ENCODE data around the gene SIK3.
A peak's percentile ranks its signal among the peaks of the same experiment; 100 is the strongest.
"Not testable (repeated sequence)": the region's sequence is repeated elsewhere in the genome, so short reads cannot be mapped to it uniquely, and the experiment has no call there.

Gene SIK3

GRCh38 chr11:117121176-117121575 is 22.9 kb upstream of the SIK3 start:
- Histone ChIP-seq H3K79me2 (ENCODE audit: low read length) (no peaks in the 10 kb centered on the region), H3F3A (ENCODE audit: insufficient read depth, low read length) (no peaks in the 10 kb centered on the region), H3K4me2 (ENCODE audit: low read depth, low read length) (no peak overlapping the region), H3K4me3 (ENCODE audit: low read length) (no peak overlapping the region), H3K9ac (ENCODE audit: low read length) (no peak overlapping the region), H2AFZ (ENCODE audit: low read length) (no peak overlapping the region), H4K20me1 (ENCODE audit: insufficient read depth, low read length) (no peaks in the 10 kb centered on the region), H3K27me3 (replicated peaks; ENCODE audit: insufficient read depth, low read length) (no peaks in the 10 kb centered on the region), H3K27ac (ENCODE audit: low read length) (no peak overlapping the region), H3K9me2 (replicated peaks; ENCODE audit: insufficient read depth, low read length) (no peaks in the 10 kb centered on the region), H3K4me1 (ENCODE audit: low read length) (no peaks in the 10 kb centered on the region), H3K36me3 (replicated peaks; ENCODE audit: insufficient read depth, low read length) (no peaks in the 10 kb centered on the region), H3K9me3 (replicated peaks; ENCODE audit: insufficient read depth, low read length) (no peaks in the 10 kb centered on the region)
- no peak for DNase-seq
- TF ChIP-seq EZH2phosphoT487 (IDR thresholded peaks at IDR 0.05; ENCODE audit: low read length) (no peak), EZH2 (optimal IDR thresholded peaks at IDR 0.05; ENCODE audit: low read depth, low read length) (no peak)
- TF ChIP-seq, protein P1, sequence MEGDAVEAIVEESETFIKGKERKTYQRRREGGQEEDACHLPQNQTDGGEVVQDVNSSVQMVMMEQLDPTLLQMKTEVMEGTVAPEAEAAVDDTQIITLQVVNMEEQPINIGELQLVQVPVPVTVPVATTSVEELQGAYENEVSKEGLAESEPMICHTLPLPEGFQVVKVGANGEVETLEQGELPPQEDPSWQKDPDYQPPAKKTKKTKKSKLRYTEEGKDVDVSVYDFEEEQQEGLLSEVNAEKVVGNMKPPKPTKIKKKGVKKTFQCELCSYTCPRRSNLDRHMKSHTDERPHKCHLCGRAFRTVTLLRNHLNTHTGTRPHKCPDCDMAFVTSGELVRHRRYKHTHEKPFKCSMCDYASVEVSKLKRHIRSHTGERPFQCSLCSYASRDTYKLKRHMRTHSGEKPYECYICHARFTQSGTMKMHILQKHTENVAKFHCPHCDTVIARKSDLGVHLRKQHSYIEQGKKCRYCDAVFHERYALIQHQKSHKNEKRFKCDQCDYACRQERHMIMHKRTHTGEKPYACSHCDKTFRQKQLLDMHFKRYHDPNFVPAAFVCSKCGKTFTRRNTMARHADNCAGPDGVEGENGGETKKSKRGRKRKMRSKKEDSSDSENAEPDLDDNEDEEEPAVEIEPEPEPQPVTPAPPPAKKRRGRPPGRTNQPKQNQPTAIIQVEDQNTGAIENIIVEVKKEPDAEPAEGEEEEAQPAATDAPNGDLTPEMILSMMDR (IDR thresholded peaks at IDR 0.05; ENCODE audit: low read length) = no peak

GRCh38 chr11:117117681-117118080 is 19.5 kb upstream of the SIK3 start:
- Histone ChIP-seq H3K4me1 (ENCODE audit: low read length) (no peaks in the 10 kb centered on the region), H3K79me2 (ENCODE audit: low read length) (no peaks in the 10 kb centered on the region), H2AFZ (ENCODE audit: low read length) (no peak overlapping the region), H3K27ac (ENCODE audit: low read length) (no peak overlapping the region), H3K36me3 (replicated peaks; ENCODE audit: insufficient read depth, low read length) (no peaks in the 10 kb centered on the region), H4K20me1 (ENCODE audit: insufficient read depth, low read length) (no peaks in the 10 kb centered on the region), H3F3A (ENCODE audit: insufficient read depth, low read length) (no peaks in the 10 kb centered on the region), H3K4me3 (ENCODE audit: low read length) (no peak overlapping the region), H3K27me3 (replicated peaks; ENCODE audit: insufficient read depth, low read length) (no peaks in the 10 kb centered on the region), H3K9ac (ENCODE audit: low read length) (no peak overlapping the region), H3K9me3 (replicated peaks; ENCODE audit: insufficient read depth, low read length) (no peaks in the 10 kb centered on the region), H3K9me2 (replicated peaks; ENCODE audit: insufficient read depth, low read length) (no peaks in the 10 kb centered on the region), H3K4me2 (ENCODE audit: low read depth, low read length) (no peak overlapping the region)
- DNase-seq = no peak
- TF ChIP-seq, protein P1 (IDR thresholded peaks at IDR 0.05; ENCODE audit: low read length) = no peak
- TF ChIP-seq EZH2phosphoT487 (IDR thresholded peaks at IDR 0.05; ENCODE audit: low read length) = no peak
- no peak for TF ChIP-seq EZH2 (optimal IDR thresholded peaks at IDR 0.05; ENCODE audit: low read depth, low read length)

DNA sequence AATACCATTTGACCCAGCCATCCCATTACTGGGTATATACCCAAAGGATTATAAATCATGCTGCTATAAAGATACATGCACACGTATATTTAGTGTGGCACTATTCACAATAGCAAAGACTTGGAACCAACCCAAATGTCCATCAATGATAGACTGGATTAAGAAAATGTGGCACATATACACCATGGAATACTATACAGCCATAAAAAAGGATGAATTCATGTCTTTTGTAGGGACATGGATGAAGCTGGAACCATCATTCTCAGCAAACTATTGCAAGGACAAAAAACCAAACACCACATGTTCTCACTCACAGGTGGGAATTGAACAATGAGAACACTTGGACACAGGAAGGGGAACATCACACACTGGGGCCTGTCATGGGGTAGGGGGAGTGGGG is 14.7 kb upstream of the SIK3 start:
- not testable (repeated sequence) for H3K36me3 ChIP-seq (replicated peaks; ENCODE audit: insufficient read depth, low read length); H3K9me3 ChIP-seq (replicated peaks; ENCODE audit: insufficient read depth, low read length); DNase-seq; H4K20me1 ChIP-seq (ENCODE audit: insufficient read depth, low read length); H3K9ac ChIP-seq (ENCODE audit: low read length); H3K4me1 ChIP-seq (ENCODE audit: low read length); H3K79me2 ChIP-seq (ENCODE audit: low read length); H3F3A ChIP-seq (ENCODE audit: insufficient read depth, low read length); H3K27ac ChIP-seq (ENCODE audit: low read length); H3K4me2 ChIP-seq (ENCODE audit: low read depth, low read length); H3K9me2 ChIP-seq (replicated peaks; ENCODE audit: insufficient read depth, low read length); H3K27me3 ChIP-seq (replicated peaks; ENCODE audit: insufficient read depth, low read length); H3K4me3 ChIP-seq (ENCODE audit: low read length); H2AFZ ChIP-seq (ENCODE audit: low read length)

- H3K4me3 ChIP-seq (ENCODE audit: low read length); H3K4me2 ChIP-seq (ENCODE audit: low read depth, low read length): not testable (repeated sequence)
Observed at GRCh38 chr11:117112497-117112896, 14.3 kb upstream of the SIK3 start.

More at GRCh38 chr11:117112497-117112896, 14.3 kb upstream of the SIK3 start:
- H3K4me1 ChIP-seq (ENCODE audit: low read length); H4K20me1 ChIP-seq (ENCODE audit: insufficient read depth, low read length); H2AFZ ChIP-seq (ENCODE audit: low read length); H3K9ac ChIP-seq (ENCODE audit: low read length); H3K79me2 ChIP-seq (ENCODE audit: low read length); H3F3A ChIP-seq (ENCODE audit: insufficient read depth, low read length); H3K9me2 ChIP-seq (replicated peaks; ENCODE audit: insufficient read depth, low read length); H3K36me3 ChIP-seq (replicated peaks; ENCODE audit: insufficient read depth, low read length); DNase-seq; H3K27me3 ChIP-seq (replicated peaks; ENCODE audit: insufficient read depth, low read length); H3K9me3 ChIP-seq (replicated peaks; ENCODE audit: insufficient read depth, low read length): not testable (repeated sequence)
- peak overlapping the region; percentile 13; the same call in 1 of the 2 replicates for H3K27ac ChIP-seq (ENCODE audit: low read length)

All from MM.1S (cell line).